NCI-H1105 (cell line): Measurements from ENCODE around the gene ATP13A4.

Source experiments
- DNase-seq: peaks from one replicate; lab custom pipeline; 2025; lab: John Stamatoyannopoulos, UW

The ATP13A4 gene

GRCh38 chr3:193391902-193392301 is 162.8 kb downstream of the ATP13A4 start:
- DNase-seq = no peak

GRCh38 chr3:193389335-193389734 is 165.4 kb downstream of the ATP13A4 start:
- no peak for DNase-seq

- no peak for DNase-seq
These were observed 166.3 kb downstream of the ATP13A4 start for GRCh38 chr3:193388361-193388760.

- no peak for DNase-seq
These were observed 167.1 kb downstream of the ATP13A4 start for GRCh38 chr3:193387596-193387995.

- DNase-seq = no peak
These were observed 176.0 kb downstream of the ATP13A4 start, which contains the start of gene ATP13A5 for GRCh38 chr3:193378706-193379105. ATP13A5 (minus strand) TSS chr3:193378753; CDS start chr3:193378725, 28 bp downstream.

GRCh38 chr3:193377591-193377990 is 177.1 kb downstream of the ATP13A4 start:
- DNase-seq = no peak

- DNase-seq = no peak
These were observed 179.1 kb downstream of the ATP13A4 start for GRCh38 chr3:193375614-193376013.

- no peak for DNase-seq
These were observed 181.9 kb downstream of the ATP13A4 start for GRCh38 chr3:193372783-193373182.

- DNase-seq = no peak
These were observed 186.8 kb downstream of the ATP13A4 start for GRCh38 chr3:193367868-193368267.

- DNase-seq = no peak
These were observed 197.4 kb downstream of the ATP13A4 start for GRCh38 chr3:193357291-193357690.

- no peak for DNase-seq
These were observed 200.3 kb downstream of the ATP13A4 start for GRCh38 chr3:193354423-193354822.
